ENCODE data around the gene STAT3. TPM values are rescaled to one million over a fixed set of nuclear protein-coding genes. Genes with fewer than 3 reads are reported as not detected.

STAT3 gene
- total RNA-seq, 1 experiment from 2014 or later = 61.0 TPM

GRCh38 chr17:42274253-42274542 lies 114.0 kb downstream of the STAT3 start:
- H3K27ac ChIP-seq (ENCODE audit: low read depth, low read length) = no peak overlapping the region
- H4K20me1 ChIP-seq (ENCODE audit: insufficient read depth) = no peaks in the 10 kb centered on the region

GRCh38 chr17:42273474-42274252 lies 114.6 kb downstream of the STAT3 start:
- RAD21 ChIA-PET (ENCODE audit: low non-redundant PET in 1 of 2, low total read pairs in 2 of 2, uncharacterized antibody in 2 of 2, unreplicated experiment in 2 of 2) = no interaction called here
- Histone ChIP-seq H3K9me3 (ENCODE audit: control insufficient read depth in 1 of 2, insufficient read depth in 1 of 2, low read depth in 1 of 2, low read length in 2 of 2) (no peaks in the 10 kb centered on the region), H3K27me3 (ENCODE audit: insufficient read depth, low read length) (0 out of 2 replicates have a peak, but pooled peaks cover 5% of the 10 kb centered on the region), H3K9ac (ENCODE audit: low read length) (no peak overlapping the region), H3K9me2 (ENCODE audit: insufficient read depth) (no peaks in the 10 kb centered on the region), H3K79me2 (ENCODE audit: insufficient read depth, low read length) (peaks cover 49% of the 10 kb centered on the region), H3K4me1 (ENCODE audit: control insufficient read depth in 1 of 2, insufficient read depth in 2 of 2, low read length in 2 of 2) (peaks cover 13 to 20% of the 10 kb centered on the region in 2 experiments), H2AFZ (ENCODE audit: low read depth, low read length, poor library complexity, severe bottlenecking) (no peak overlapping the region), H3K27ac (ENCODE audit: low read depth, low read length) (no peak overlapping the region), H3K36me3 (ENCODE audit: control insufficient read depth in 1 of 2, insufficient read depth in 2 of 2, low read length in 2 of 2) (no peaks in the 10 kb centered on the region), H3K4me3 (replicated peaks in 1 of 2; ENCODE audit: low read depth in 1 of 2, low read length in 2 of 2) (no peak overlapping the region), H3K4me2 (ENCODE audit: low read length) (no peak overlapping the region), H4K20me1 (ENCODE audit: insufficient read depth) (no peaks in the 10 kb centered on the region)
- intact Hi-C loops (cut with micrococcal nuclease) = no loop called here
- DNase-seq (ENCODE audit: low read depth, low spot score) (no peak), ATAC-seq (no peak)
- CTCF ChIA-PET = no interaction called here
- TF ChIP-seq RAD21 (IDR thresholded peaks at IDR 0.05; ENCODE audit: low read depth) = no peak
- no peak for TF ChIP-seq ZNF274 (IDR thresholded peaks at IDR 0.05; ENCODE audit: low read depth, low read length)
- no peak for TF ChIP-seq CTCF (IDR thresholded peaks at IDR 0.05 in 2 of 3, conservative IDR thresholded peaks at IDR 0.05 in 1 of 3; ENCODE audit: borderline replicate concordance in 1 of 3, insufficient read depth in 1 of 3, low read depth in 2 of 3, low read length in 2 of 3)
- no peak for TF ChIP-seq REST (IDR thresholded peaks at IDR 0.05; ENCODE audit: low read depth)
- TF ChIP-seq EGR1 (IDR thresholded peaks at IDR 0.05; ENCODE audit: low read depth) = no peak
- TF ChIP-seq CEBPB (IDR thresholded peaks at IDR 0.05; ENCODE audit: low read depth) = no peak
- no peak for TF ChIP-seq CBX3 (IDR thresholded peaks at IDR 0.05; ENCODE audit: low read depth)
- no peak for TF ChIP-seq POLR2AphosphoS5 (IDR thresholded peaks at IDR 0.05; ENCODE audit: low read depth, low read length)
- POLR2A ChIA-PET = no interaction called here
- BruUV-seq (replicated peaks) = no TSS peak

More at GRCh38 chr17:42274253-42274542, 114.0 kb downstream of the STAT3 start:
- no peak overlapping the region for H3K9ac ChIP-seq (ENCODE audit: low read length)
- intact Hi-C loops (cut with micrococcal nuclease) = no loop called here
- BruUV-seq (replicated peaks) = no TSS peak
- 0 out of 2 replicates have a peak, but pooled peaks cover 5% of the 10 kb centered on the region for H3K27me3 ChIP-seq (ENCODE audit: insufficient read depth, low read length)
- ChIA-PET POLR2A (no interaction called here), RAD21 (ENCODE audit: low non-redundant PET in 1 of 2, low total read pairs in 2 of 2, uncharacterized antibody in 2 of 2, unreplicated experiment in 2 of 2) (no interaction called here), CTCF (no interaction called here)
- no peak overlapping the region for H2AFZ ChIP-seq (ENCODE audit: low read depth, low read length, poor library complexity, severe bottlenecking)
- no peak overlapping the region for H3K4me3 ChIP-seq (replicated peaks in 1 of 2; ENCODE audit: low read depth in 1 of 2, low read length in 2 of 2)
- no peaks in the 10 kb centered on the region for H3K9me2 ChIP-seq (ENCODE audit: insufficient read depth)
- H3K9me3 ChIP-seq (ENCODE audit: control insufficient read depth in 1 of 2, insufficient read depth in 1 of 2, low read depth in 1 of 2, low read length in 2 of 2) = no peaks in the 10 kb centered on the region
- H3K4me2 ChIP-seq (ENCODE audit: low read length) = no peak overlapping the region
- TF ChIP-seq TCF7L2 (IDR thresholded peaks at IDR 0.05; ENCODE audit: borderline replicate concordance, extremely low read depth, insufficient read depth, insufficient read length) = no peak
- TF ChIP-seq SIN3A (IDR thresholded peaks at IDR 0.05; ENCODE audit: low read depth) = no peak
- no peak for TF ChIP-seq CEBPB (IDR thresholded peaks at IDR 0.05; ENCODE audit: low read depth)
- TF ChIP-seq ZNF274 (IDR thresholded peaks at IDR 0.05; ENCODE audit: low read depth, low read length) = no peak
- TF ChIP-seq EGR1 (IDR thresholded peaks at IDR 0.05; ENCODE audit: low read depth) = no peak
- H3K36me3 ChIP-seq (ENCODE audit: control insufficient read depth in 1 of 2, insufficient read depth in 2 of 2, low read length in 2 of 2) = no peaks in the 10 kb centered on the region
- no peak for ATAC-seq
- H3K79me2 ChIP-seq (ENCODE audit: insufficient read depth, low read length) = peaks cover 47% of the 10 kb centered on the region
- H3K4me1 ChIP-seq (ENCODE audit: control insufficient read depth in 1 of 2, insufficient read depth in 2 of 2, low read length in 2 of 2) = peaks cover 13 to 20% of the 10 kb centered on the region in 2 experiments
- DNase-seq (ENCODE audit: low read depth, low spot score) = no peak
